NOMO-1 (cell line): ENCODE data around the gene PAPOLA.
A peak's percentile ranks its signal among the peaks of the same experiment; 100 is the strongest.

Experiments
- DNase-seq, 2 experiments: peaks; one replicate each; lab custom pipeline; 2025; ENCODE audit not compliant: unreplicated experiment in 2 of 2; lab: John Stamatoyannopoulos, UW

The PAPOLA gene

GRCh38 chr14:96584199-96584906, 82.2 kb downstream of the PAPOLA start:
- peak; percentile 48 to 79 for DNase-seq

- DNase-seq: no peak
Measured at GRCh38 chr14:96584907-96585671, 82.9 kb downstream of the PAPOLA start.

GRCh38 chr14:96585672-96586013, 83.5 kb downstream of the PAPOLA start:
- no peak for DNase-seq

GRCh38 chr14:96586056-96586455, 83.9 kb downstream of the PAPOLA start:
- no peak for DNase-seq

- DNase-seq: no peak
Measured at GRCh38 chr14:96586921-96587822, 85.0 kb downstream of the PAPOLA start.

GRCh38 chr14:96587823-96588385, 85.7 kb downstream of the PAPOLA start:
- DNase-seq: no peak

GRCh38 chr14:96588410-96589257, 86.5 kb downstream of the PAPOLA start:
- no peak for DNase-seq

- DNase-seq: no peak
Measured at GRCh38 chr14:96589577-96589976, 87.4 kb downstream of the PAPOLA start.

- DNase-seq: no peak
Measured at GRCh38 chr14:96590190-96590864, 88.1 kb downstream of the PAPOLA start.

- peak in 1 of 2 experiments; percentile 2 for DNase-seq
Measured at GRCh38 chr14:96592591-96593386, 90.6 kb downstream of the PAPOLA start.

- no peak for DNase-seq
Measured at GRCh38 chr14:96594961-96595360, 92.8 kb downstream of the PAPOLA start.

GRCh38 chr14:96597680-96598079, 95.5 kb downstream of the PAPOLA start:
- no peak for DNase-seq

GRCh38 chr14:96598332-96598928, 96.2 kb downstream of the PAPOLA start:
- DNase-seq: no peak

- DNase-seq: no peak
Measured at GRCh38 chr14:96599076-96599475, 96.9 kb downstream of the PAPOLA start.

- DNase-seq: no peak
Measured at GRCh38 chr14:96602186-96602585, 100.0 kb downstream of the PAPOLA start.

GRCh38 chr14:96603350-96604255, 101.4 kb downstream of the PAPOLA start:
- no peak for DNase-seq

- no peak for DNase-seq
Measured at GRCh38 chr14:96614481-96614881, 112.3 kb downstream of the PAPOLA start.
